Breast epithelium (tissue), 3 donors: ENCODE results near the gene KLK4.

Experiments
- CTCF ChIP-seq, 3 donors: fragments of 450-650 bp; IDR thresholded peaks; one replicate each; pipeline ENCODE4 v1.5.1; 2016 to 2017; ENCODE audit warnings: antibody characterized with exemption in 3 of 3, mild to moderate bottlenecking in 3 of 3, moderate library complexity in 3 of 3
- POLR2A ChIP-seq: fragments of 450-650 bp; IDR thresholded peaks from one replicate; pipeline ENCODE4 v1.6.1; 2016; ENCODE audit warnings: antibody characterized with exemption, mild to moderate bottlenecking, moderate library complexity

GRCh38 chr19:50899569-50899968, 11.6 kb downstream of the KLK4 start:
- TF ChIP-seq CTCF (IDR thresholded peaks at IDR 0.05), result no peak
- no peak for TF ChIP-seq POLR2A
